ENCODE measurements around the gene GRK3. TPM values are rescaled to one million over a fixed set of nuclear protein-coding genes. Genes with fewer than 3 reads are reported as not detected.

GRK3 gene
- total RNA-seq, 6 experiments from 2014 or later, result 1.1 to 4.9 (median 3.6) TPM

DNA sequence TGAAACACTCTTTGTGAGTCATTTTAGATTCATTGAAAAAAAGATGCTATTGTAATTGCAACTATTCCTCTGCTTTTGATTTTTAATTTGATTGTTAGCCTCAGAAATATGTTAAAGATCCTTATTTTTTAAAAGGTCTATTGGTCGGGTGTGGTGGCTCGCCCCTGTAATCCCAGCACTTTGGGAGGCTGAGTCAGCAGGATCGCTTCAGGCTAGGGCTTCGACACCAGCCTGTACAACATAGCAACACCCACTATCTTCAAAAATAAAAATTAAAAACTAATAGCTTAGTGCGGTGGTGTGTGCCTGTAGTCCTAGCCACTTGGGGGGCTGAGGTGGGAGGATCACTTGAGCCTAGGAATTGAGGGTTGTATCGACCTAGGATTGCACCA is 105.6 kb downstream of the GRK3 start:
- peaks cover 0 to 38% (median 12%) of the 10 kb centered on the region in 4 donors for H3K4me1 ChIP-seq
- no CpG with 5 or more reads among the region's 6 CpGs for WGBS (ENCODE audit: insufficient coverage, low coverage, low lambda C conversion rate, missing lambda C conversion rate)
- H3K27me3 ChIP-seq, result no peaks in the 10 kb centered on the region
- TF ChIP-seq POLR2A (IDR thresholded peaks at IDR 0.05), result no peak
- TF ChIP-seq, protein P1, sequence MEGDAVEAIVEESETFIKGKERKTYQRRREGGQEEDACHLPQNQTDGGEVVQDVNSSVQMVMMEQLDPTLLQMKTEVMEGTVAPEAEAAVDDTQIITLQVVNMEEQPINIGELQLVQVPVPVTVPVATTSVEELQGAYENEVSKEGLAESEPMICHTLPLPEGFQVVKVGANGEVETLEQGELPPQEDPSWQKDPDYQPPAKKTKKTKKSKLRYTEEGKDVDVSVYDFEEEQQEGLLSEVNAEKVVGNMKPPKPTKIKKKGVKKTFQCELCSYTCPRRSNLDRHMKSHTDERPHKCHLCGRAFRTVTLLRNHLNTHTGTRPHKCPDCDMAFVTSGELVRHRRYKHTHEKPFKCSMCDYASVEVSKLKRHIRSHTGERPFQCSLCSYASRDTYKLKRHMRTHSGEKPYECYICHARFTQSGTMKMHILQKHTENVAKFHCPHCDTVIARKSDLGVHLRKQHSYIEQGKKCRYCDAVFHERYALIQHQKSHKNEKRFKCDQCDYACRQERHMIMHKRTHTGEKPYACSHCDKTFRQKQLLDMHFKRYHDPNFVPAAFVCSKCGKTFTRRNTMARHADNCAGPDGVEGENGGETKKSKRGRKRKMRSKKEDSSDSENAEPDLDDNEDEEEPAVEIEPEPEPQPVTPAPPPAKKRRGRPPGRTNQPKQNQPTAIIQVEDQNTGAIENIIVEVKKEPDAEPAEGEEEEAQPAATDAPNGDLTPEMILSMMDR (IDR thresholded peaks at IDR 0.05), result no peak
- H3K36me3 ChIP-seq, result no peaks in the 10 kb centered on the region
- H3K9me3 ChIP-seq, result no peaks in the 10 kb centered on the region
- ATAC-seq (no peak), DNase-seq (no peak)
- no peak overlapping the region for H3K27ac ChIP-seq
- intact Hi-C loops (cut with DNase I), result no loop called here
- no peak overlapping the region for H3K4me3 ChIP-seq

DNA sequence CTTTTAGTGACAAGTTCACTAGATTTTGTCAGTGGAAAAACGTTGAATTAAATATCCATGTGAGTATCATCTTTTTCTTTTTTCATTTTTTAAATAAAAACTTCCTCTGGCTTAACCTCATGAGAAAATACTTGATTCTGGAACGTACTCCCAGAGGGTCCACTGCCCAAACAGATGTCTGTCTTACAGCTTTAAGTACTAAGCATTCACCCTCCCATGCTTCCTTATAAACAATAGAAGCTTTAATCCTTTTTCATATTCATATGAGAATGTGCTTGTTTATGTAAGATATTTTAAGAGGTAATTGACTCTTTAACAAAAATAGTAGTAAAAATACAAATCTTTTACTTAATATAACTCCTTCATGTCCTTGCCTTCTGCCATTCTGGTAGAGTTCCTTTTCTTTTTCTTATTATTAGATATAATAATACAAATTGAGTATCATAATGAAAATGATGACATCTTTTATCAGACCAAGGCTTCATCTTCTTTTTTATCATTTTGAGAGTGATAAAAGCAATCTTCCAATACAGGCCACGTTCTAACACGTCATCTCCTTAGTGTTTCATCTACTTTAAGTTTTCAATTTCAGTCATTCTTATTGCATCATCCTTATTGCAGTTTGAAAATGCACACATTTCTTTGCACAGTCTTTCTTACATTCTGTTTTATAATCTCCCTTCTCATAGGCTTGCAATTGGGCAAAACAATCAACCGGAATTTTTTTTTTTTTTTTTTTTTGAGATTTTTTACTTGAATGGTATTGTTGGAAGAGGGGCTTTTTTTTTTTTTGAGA is 108.0 kb downstream of the GRK3 start:
- Histone ChIP-seq H3K4me1 (peaks cover 0 to 16% (median 5%) of the 10 kb centered on the region in 4 donors), H3K9me3 (no peaks in the 10 kb centered on the region), H3K4me3 (no peak overlapping the region), H3K27me3 (no peaks in the 10 kb centered on the region), H3K27ac (no peak overlapping the region), H3K36me3 (no peaks in the 10 kb centered on the region)
- intact Hi-C loops (cut with DNase I), result no loop called here
- 78% methylated on average over 5 of the region's 5 CpGs for WGBS (ENCODE audit: insufficient coverage, low coverage, low lambda C conversion rate, missing lambda C conversion rate)
- DNase-seq, result no peak
- no peak for TF ChIP-seq POLR2A (IDR thresholded peaks at IDR 0.05)
- TF ChIP-seq, protein P1 (IDR thresholded peaks at IDR 0.05), result no peak
- ATAC-seq, result no peak

DNA sequence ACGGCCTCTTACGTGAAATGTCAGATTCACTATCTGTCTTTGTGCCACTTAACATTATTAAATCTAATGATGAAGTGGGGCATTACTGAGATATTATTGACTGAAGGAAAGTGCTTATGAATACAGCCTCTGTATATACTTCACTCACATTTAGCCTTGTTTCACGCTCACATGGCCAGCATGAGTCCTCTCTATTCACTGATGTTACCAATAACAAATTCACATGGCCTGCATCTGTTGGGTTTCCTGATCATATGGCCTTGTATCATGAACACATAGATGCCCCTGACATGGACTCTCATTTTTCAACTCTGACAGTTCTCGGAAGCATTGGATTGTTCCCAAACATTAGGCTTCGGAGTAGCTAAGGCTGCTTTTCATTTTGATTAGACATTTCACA is 109.2 kb downstream of the GRK3 start:
- no peak overlapping the region for H3K4me3 ChIP-seq
- no peak overlapping the region for H3K27ac ChIP-seq
- no peaks in the 10 kb centered on the region for H3K36me3 ChIP-seq
- H3K4me1 ChIP-seq, result peaks cover 0 to 4% (median 0%) of the 10 kb centered on the region in 4 donors
- TF ChIP-seq POLR2A (IDR thresholded peaks at IDR 0.05), result no peak
- TF ChIP-seq, protein P1 (IDR thresholded peaks at IDR 0.05), result no peak
- intact Hi-C loops (cut with DNase I), result no loop called here
- ATAC-seq, result no peak
- DNase-seq, result no peak
- WGBS (ENCODE audit: insufficient coverage, low coverage, low lambda C conversion rate, missing lambda C conversion rate), result 97% methylated on average over 5 of the region's 5 CpGs
- no peaks in the 10 kb centered on the region for H3K9me3 ChIP-seq
- H3K27me3 ChIP-seq, result no peaks in the 10 kb centered on the region

DNA sequence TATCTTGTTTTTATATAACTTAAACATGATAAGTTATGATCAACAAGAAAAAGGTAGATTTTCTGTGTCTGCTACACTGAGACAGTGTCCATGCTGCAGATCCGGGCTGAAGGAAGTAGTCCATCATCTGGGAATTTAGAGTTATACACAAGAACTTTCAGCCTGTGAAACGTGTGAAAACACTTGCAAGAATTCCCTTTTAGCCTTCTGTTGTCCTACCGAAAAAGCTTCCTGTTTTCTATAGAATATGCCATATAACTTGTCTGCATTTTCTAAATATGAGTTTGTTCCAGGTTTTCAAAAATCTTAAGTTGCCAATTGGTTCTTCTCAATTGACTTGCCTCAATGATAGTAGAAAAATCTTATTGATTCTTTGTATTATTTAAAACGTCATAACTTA is 113.2 kb downstream of the GRK3 start:
- DNase-seq, result no peak
- Histone ChIP-seq H3K27me3 (no peaks in the 10 kb centered on the region), H3K4me3 (no peak overlapping the region), H3K4me1 (no peaks in the 10 kb centered on the region), H3K9me3 (no peaks in the 10 kb centered on the region), H3K36me3 (no peaks in the 10 kb centered on the region), H3K27ac (no peak overlapping the region)
- intact Hi-C loops (cut with DNase I), result no loop called here
- no peak for ATAC-seq
- TF ChIP-seq POLR2A (IDR thresholded peaks at IDR 0.05), result no peak
- TF ChIP-seq, protein P1 (IDR thresholded peaks at IDR 0.05), result no peak
- 80% methylated on average over 4 of the region's 4 CpGs for WGBS (ENCODE audit: insufficient coverage, low coverage, low lambda C conversion rate, missing lambda C conversion rate)
